GM19463 (cell line): ENCODE data around the gene SLC39A11.
"Not testable (repeated sequence)": the region's sequence is repeated elsewhere in the genome, so short reads cannot be mapped to it uniquely, and the experiment has no call there.

ENCODE experiments used
- ATAC-seq: cut with Tn5 transposase; IDR thresholded peaks from one replicate; pipeline ENCODE4 v1.9.1; 2021; ENCODE audit warnings: mild to moderate bottlenecking, moderate library complexity; ENCODE audit not compliant: unreplicated experiment

The SLC39A11 gene

DNA sequence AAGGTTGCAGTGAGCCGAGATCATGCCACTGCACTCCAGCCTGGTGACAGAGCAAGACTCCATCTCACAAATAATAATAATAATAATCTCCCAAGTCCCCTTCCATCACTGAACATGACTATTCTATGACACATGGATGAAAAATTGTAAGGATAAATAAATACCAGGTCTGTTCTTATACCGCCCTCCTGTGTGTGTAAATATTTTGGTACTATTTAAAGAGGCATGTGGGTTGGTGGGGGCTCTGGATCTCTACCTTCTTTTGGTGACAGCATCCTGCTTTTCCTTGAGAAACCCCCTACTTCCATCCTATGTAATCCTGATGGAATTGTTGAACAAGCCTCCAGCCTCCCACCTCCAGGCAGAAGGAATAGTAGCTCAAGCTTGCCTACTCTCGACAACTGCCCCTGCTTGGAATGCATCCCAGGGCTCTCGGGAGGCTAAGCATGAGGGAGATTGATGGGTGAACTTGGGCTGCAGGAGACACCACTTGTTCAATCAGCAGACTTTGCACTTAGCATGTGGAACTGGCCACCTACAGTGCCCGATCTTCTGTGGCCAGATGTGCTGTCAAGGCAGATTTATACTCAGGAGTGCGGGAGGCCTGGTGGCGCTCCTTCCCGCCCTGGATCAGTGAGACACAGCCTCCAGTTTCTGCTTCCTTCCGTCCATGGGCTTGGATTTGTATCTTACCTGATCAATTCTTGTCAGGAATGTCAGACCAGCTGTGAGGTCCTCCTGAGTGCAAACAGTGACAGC is 287.4 kb downstream of the SLC39A11 start:
- no peak for ATAC-seq

DNA sequence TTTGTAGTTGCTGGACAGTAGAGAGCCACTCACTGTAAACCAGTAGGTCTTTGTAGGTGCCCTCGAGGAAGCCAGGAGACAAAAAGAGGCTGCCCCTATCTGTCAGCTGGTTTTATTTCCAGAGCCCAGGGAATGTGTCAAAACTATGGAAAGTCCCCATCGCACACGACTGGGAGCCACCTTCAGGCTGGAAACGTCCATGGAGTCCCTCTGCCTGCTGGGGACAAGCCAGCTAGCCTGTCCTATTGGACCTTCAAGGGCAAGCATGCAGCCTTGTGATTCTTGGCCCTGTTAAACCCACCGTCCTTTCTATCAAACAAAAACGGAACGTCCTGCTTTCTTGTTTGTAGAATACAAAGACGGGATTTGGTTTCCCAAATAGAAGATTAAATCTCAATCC is 289.8 kb downstream of the SLC39A11 start:
- ATAC-seq, result no peak

DNA sequence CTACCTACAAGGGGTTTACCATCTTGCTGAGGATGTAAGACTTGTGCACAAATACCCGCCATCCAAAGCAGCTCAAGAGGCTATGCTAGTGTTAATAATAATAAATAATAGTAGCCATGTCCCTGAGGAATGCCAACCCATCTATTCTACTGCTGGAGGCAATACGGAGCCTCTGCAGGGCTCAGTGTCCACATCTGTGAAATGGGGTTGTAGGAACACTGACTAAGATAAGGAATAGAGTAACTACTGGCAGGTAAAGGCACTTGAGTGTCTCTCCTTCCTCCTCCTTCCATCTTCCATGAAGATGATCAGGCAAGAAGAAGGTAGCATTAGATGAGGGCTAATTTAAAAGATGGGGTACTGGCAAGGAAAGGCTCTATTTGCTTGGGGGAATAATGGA is 295.3 kb downstream of the SLC39A11 start:
- ATAC-seq, result no peak

DNA sequence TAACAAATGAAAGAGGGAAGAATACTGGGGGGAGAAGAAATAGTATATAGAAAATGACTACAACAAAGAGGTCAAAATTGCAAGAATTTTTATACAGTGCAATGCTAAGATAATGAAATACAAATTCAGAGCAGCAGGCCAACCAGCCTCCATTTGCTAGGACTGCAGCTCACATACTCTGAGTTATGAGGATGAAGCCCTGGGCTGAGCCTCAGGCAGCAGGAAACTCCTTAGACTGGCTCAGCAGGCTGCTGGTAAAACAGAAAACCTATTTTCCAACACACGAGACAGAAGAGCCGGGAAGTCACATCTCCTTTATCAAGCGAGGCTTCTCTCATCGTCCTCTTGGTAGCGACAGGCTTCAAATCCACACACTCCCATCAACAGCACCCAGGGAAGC is 296.5 kb downstream of the SLC39A11 start:
- ATAC-seq, result no peak

DNA sequence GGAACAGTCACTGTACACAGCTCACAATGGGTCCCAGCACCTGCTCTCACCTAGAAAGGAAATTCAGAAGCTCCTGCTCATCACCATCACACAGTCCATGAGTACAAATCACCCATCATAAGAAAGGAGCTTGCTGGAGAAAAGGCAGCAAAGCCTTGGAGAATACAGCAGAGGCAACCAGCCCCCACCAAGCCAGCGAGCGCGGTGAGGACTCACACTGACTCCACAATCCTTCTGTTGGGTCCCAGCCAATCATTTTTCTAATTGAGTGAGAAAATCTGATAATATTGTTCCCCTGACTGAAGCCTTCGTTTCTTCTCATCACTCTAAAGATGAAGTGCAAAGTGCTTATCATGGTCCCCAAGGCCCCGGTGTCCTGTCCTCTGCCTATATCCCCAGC is 298.3 kb downstream of the SLC39A11 start:
- no peak for ATAC-seq

DNA sequence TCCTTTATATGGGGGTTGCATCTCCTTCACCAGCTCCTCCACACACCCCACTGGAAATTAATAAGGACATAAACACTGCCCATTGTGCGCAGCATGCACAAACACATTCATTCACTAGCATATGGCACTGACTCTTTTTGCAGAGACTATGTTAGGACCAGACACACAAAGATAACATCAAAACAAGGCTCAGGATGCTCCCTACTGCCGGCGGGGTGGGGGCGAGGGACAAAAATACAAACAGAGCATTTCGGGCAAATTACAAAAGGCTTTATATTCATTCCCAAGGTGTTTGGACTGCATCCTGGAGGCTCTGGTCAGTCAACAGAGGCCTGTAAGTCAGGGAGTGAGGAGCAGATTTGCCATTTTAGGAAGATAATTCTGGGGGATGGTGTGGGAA is 299.7 kb downstream of the SLC39A11 start:
- ATAC-seq, result no peak

DNA sequence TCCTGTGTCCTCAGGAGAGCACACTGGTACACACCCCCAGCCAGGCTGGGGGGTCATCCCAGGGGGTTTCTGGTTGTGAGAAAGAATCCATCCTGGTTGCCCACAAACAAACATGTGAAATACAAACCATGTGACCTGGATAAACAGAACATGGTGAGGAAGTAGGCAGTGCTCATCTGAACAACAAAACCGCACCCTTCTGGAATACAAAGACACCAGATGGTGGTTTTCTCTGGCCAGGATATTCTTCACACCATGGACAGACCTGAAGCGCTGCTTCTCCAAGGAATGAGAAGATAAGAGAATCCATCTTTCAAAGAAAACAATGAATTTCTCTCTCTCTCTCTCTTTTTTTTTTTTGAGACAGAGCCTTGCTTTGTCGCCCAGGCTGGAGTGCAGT is 302.3 kb downstream of the SLC39A11 start:
- ATAC-seq, result no peak

DNA sequence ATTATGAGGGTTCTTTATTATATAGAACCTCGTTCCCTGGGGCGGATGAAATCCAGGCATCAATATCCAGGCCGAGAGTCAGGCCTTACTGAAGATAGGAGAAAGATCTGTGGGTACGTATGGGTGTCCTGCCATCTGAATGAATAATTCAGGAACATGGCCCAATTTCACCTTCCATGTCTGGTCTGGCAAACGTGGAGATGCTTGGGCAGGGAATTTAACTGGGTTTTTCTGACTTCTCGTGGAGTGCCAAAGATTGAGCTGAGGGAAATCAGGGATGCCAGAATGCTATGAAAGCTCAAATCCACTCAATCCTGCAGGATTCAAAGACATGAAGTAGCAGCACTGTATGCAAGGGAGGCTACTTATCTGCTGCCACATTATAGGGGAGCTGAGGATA is 302.8 kb downstream of the SLC39A11 start:
- no peak for ATAC-seq

DNA sequence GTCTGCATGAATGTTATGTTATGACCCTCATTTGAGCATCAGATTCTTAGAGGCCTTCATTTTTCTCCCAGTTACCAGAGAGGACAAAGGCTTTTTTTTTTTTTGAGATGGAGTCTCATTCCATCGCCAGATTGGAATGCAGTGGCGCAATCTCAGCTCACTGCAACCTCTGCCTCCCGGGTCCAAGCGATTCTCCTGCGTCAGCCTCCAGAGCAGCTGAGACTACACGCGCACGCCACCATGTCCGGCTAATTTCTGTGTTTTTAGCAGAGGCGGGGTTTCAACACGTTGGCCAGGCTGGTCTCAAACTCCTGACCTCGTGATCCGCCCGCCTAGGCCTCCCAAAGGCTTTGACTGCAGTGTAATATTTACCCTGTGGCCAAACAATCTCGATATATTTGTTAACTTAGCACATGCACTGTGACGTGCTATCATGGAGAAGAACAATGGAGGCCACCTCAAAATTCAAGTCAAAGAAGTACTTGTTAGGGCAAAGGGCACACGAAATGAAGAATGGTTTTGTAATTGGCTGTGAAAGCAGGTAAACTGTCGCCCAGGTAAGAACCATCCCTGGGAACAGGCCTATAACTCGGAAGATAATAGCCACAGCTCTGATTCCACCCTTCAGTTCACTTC is 303.4 kb downstream of the SLC39A11 start:
- ATAC-seq, result no peak

DNA sequence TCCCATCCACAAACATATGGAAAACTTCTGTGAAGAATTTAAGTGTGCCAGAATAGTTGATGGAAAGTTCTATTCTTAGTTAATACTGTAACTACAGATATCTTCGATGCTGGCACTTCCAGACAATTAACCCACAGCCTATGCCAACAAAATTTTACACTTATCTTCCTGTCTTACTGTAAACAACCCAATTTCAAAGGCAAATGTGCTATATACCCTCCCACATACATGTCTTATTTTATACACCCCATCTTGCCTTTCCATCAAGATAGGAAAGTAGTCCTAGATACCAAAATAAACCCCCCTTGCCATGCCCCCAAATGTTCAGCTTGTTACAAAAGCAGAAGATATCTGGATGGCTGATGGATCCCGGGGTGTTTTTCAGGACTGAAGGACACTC is 306.3 kb downstream of the SLC39A11 start:
- ATAC-seq, result no peak

DNA sequence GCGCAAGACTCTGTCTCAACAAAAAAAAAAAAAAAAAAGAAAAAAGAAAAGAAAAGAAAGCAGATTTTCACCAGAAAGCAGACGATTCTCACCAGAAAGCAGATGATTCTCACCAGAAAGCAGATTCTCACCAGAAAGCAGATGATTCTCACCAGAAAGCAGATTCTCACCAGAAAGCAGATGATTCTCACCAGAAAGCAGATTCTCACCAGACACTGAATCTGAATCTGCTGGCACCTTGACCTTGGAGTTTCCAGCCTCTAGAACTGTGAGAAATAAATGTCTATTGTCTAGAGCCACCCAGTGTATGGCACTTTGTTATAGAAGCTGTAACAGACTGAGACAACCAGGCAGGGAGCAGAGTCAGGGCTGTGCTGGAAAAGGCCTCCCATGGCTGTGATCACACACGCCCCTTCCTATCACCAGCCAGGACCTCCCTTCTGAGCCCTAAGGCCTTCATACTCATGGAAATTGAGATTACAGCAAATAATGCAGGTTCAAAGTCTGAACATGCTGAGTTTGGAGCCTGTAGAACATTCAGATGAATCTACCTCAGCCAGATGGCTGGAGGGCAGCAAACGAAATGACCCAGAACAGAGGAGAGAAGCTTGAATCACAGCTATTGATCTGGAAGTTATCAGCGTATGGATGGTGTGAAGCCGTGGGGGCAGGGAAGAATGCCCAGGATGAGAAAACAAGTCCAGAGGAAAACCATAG is 309.3 kb downstream of the SLC39A11 start:
- no peak for ATAC-seq

DNA sequence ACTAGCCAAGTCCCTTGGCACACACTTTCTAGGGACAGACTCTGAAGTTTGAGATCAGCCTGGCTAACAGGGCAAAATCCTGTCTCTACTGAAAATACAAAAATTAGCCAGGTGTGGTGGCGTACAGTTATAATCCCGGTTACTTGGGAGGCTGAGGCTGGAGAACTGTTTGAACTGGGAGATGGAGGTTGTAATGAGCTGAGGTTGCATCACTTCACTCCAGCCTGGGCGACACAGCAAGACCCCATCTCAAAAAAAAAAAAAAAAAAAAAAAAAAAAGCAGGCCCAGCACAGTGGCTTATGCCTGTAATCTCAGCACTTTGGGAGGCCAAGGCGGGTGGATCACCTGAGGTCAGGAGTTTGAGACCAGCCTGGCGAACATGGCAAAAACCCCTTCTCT is 310.1 kb downstream of the SLC39A11 start:
- not testable (repeated sequence) for ATAC-seq

DNA sequence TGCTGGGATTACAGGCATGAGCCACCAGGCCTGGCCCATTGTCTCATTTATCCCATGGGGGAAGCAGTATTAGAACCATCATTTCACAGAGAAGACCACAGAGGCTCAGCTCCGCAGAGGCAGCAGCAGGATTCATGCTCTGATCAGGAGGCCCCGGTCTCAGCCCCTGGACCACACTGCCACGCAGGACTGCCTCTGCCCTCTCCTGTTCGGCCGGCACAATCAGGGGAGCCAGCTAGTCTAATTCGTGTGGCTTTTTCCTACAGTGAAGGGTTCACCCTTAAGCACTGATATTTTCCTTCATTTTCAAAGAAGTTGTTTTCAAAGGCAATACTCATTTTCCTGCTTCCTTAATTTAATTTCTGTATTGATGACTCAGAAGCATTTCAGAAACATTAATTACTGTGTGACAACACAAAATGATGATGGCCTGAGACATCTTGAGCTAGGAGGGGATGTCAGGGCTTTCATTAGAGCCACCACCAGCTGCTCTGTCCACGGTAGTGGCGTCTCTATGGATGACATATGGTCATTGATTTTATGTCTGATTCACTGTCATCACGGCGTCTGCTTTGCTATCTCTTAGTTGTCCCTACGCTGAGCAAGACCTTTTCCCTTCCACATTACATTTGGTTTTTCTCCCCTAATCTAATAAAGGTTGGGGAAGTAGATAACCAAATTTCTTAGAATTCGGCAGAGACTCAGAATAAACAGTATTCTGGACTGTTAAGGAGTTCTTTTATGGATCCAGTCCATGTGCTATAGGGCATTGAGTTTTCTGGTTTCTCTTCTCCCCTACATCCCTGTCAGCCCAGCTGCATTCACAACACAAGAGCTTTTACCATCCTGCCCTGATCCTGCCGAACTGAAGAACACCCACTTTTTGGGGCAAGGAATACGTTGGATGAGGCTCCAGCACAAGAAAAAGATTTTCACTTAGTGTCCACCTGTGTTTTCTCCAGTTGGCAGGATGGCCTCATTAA is 314.0 kb downstream of the SLC39A11 start:
- ATAC-seq, result no peak

DNA sequence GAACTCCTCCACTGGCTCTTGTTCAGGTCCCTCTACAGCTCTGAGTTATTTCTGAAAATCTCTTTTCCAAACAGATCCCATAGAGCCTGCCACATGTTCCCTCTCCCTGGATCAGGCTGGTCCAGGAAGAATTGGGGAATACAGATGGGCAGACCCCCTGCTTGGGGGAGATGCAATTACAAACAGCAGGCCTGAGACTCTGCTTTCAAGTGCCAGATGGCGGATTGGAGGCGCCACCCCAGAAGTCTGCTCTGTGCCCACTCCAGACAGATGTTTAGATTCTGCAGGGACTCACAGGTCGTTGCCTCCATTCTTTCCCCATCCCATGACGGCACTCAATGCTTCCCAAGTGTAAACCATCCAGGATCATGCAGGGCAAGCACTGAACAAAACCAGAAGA is 316.6 kb downstream of the SLC39A11 start:
- ATAC-seq, result no peak

DNA sequence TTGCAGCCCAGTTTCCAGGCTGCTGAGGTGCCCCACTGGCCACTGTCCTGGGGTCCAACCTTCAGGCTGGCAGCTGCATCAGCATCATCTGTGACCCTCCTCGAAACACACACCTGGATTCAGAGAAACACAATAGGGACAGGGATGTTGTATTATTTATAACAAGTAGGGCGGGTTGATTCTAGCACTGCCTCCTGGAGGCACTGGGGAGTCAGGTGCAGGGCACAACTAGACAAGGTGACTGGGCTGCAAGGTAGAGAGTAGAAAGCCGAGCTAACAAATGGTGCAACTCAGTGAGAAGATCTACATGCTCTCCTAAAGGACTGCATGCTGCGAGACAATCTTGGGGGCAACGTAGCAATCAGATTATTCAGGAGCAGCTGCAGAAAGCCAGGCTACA is 317.3 kb downstream of the SLC39A11 start:
- ATAC-seq, result no peak

DNA sequence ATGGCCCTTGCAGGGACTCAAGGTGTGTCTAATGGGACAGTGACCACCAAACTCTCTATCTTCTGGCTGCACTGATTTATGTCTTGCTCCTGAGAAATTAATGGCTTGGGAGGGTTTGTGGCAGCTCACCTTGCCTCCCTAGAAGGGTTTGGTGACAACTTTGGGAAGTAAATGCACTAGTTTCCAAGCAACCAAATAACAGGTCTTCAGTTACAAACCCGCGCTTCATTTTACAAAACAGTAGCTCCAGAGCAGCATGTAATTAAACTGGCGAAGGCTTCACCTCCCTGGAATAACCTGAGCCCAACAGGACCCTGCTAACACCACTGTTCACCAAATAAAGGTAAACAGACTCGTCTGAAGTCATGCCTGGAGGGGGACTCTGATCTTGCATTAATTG is 318.3 kb downstream of the SLC39A11 start:
- no peak for ATAC-seq

DNA sequence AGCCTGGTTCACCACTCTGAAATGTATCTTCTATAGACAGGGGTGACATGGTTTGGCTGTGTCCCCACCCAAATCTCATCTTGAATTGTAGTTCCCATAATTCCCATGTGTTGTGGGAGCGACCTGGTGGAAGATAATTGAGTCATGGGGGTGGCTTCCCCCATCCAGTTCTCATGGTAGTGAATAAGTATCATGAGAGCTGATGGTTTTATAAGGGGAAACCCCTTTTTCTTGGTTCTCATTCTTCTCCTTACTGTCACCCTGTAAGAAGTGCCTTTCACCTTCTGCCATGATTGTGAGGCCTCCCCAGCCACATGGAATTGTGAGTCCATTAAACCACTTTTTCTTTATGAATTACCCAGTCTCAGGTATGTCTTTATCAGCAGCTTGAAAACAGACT is 319.3 kb downstream of the SLC39A11 start:
- not testable (repeated sequence) for ATAC-seq

DNA sequence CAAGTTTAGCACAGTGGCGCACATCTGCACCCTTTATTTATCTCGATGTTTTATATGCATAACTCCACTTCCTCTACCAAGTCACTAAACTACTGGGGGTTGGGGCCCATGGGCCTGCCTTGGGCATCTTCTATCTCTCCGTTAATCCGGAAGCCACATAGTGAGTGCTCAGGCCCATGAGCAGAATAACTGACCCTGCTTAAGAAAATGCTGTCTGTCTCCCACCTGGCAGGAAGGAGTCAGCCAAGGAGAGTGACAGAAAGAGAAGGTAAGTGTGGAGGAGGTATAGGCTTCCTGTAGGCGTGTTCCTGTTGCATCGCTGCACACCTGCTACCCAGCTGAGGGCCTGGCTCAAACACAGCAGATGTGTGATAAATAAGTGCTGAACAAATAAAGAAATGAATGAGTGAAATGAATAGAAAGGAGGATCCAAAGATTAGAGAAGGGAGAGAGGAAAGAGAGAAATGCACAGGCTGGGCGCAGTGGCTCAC is 320.1 kb downstream of the SLC39A11 start:
- ATAC-seq, result no peak

DNA sequence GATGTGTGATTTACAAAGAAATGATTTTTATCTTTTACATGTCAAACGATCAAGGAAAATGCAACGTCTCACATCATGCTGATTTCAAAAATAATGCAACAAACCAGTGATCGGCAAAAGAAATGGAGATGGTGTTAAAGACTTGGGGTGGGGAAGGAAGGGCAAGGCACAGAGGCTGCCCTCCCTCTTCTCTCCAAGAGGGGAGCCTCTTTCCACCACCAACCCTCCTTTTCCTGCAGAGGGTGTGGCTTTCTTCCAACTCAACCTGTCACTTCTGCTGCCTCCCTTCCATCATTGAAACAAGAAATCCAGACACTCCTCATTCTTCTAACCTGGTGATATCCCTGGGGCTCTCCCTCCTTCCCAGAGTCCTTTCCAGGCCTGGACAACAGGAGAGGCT is 320.8 kb downstream of the SLC39A11 start:
- no peak for ATAC-seq

DNA sequence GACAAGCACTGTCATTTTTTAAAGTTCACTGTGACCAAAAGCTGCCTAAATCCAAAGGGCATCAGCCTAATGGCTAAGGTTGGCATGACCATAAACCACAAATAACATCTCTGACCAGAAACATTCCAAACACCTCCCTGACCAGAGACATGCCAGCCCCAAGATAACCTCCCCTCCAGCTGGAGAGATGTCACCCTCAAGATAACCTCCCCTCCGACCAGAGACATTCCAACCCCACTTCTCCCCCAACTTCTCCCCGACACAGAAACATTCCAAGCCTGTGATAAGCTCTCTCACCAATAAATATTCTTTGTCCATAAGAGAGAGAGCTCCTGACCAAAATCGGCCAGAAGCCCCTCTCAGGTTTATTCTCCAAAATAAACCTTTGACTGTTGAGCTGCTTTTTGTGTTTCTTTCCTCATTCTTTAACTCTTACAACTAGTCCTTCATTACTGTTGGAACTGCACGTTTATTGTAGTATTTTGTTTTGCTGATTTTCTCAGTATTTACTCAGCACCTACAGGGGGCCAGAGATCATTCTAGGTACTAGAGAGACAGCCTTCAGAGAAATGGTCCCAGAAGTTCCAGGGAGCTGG is 325.6 kb downstream of the SLC39A11 start:
- no peak for ATAC-seq
